H54 (cell line): ENCODE measurements around the gene RGS19.

Experiments used
- DNase-seq: peaks from one replicate; pipeline ENCODE4 v3.0.0; 2011; ENCODE audit warnings: low spot score, mixed read lengths; ENCODE audit not compliant: insufficient read length
- FAIRE-seq: peaks from 3 replicates; lab custom pipeline; 2011; peaks lifted over from hg19 to GRCh38; lab: Jason Lieb, UNC
- POLR2A ChIP-seq: IDR thresholded peaks from 2 replicates; pipeline ENCODE4 v1.6.1; 2011; ENCODE audit warnings: low read depth, mild to moderate bottlenecking, low read length

RGS19 gene

DNA sequence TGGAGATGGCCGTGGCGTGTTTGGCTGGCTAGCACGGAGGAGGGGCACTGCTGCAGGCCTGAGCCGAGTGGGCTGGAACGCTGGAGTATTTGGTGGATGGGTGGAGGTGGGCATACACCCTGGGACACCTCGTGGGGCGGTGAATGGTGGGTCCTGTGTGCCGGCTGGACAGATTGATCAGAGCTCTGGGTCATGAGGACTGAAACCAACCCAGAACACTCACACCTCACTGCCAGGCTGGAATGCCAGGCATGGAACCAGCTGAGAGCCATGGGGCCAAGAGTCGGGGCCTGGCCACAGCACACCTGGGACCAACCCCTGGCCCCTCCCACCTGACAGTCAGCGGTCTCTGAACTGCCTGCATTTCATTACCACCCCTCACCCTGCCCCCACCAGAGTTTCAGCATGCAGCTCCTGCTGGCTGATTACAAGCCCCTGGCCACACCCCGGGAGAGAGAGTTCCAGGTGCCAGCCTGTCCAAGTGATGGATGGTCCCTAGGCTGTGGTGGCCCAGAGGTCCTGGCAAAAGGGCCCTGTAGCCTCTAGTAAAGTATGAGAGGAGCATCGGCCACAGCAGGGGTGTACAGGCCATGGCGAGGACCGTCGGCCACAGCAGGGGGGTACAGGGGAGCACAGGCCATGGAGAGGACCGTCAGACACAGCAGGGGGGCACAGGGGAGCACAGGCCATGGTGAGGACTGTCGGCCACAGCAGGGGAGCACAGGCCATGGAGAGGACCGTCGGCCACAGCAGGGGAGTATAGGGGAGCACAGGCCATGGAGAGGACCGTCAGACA, 24.8 kb upstream of the RGS19 start:
- FAIRE-seq, result no peak
- no peak for DNase-seq
- TF ChIP-seq POLR2A, result no peak

DNA sequence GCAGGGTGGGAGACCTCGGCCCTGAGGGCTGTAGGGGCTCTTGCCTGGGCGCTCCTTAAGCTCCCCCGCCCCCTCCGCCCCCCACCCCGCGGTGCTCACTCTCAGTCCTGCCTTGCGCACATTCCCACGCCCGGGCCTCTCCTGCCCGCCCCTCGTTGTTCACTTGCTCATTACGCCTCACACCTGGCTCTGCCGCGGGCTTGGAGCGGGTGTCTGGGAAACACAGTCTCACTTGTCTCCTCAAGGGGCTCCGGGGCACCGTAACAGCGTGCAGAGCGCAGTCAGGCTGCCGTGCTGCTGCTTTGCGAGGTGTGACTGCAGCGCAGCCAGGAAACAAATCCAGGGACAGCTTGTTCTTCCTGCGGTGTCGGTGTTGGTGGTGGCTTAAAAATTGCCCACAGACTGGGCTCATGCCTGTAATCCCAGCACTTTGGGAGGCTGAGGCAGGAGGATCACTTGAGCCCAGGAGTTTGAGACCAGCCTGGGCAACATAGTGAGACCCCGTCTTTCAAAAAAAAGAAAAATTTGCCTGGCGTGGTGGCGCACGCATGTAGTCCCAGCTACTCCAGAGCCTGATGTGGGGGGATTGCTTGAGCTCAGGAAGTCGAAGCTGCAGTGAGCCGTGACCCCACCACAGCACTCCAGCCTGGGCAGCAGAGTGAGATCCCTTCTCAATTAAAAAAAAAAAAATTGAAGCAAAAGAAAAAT, 23.5 kb upstream of the RGS19 start:
- TF ChIP-seq POLR2A, result no peak
- DNase-seq (no peak), FAIRE-seq (no peak)

GRCh38 chr20:64101731-64102621, 22.7 kb upstream of the RGS19 start:
- FAIRE-seq, result no peak
- peak; percentile 72 for DNase-seq
- TF ChIP-seq POLR2A, result no peak

GRCh38 chr20:64100946-64101688, 21.8 kb upstream of the RGS19 start:
- no peak for TF ChIP-seq POLR2A
- FAIRE-seq (no peak), DNase-seq (no peak)

GRCh38 chr20:64100566-64100888, 21.2 kb upstream of the RGS19 start:
- TF ChIP-seq POLR2A, result no peak
- DNase-seq, result no peak
- FAIRE-seq, result no peak

GRCh38 chr20:64099880-64100565, 20.7 kb upstream of the RGS19 start:
- no peak for FAIRE-seq
- no peak for TF ChIP-seq POLR2A
- no peak for DNase-seq

- FAIRE-seq (no peak), DNase-seq (no peak)
- no peak for TF ChIP-seq POLR2A
These were observed 19.9 kb upstream of the RGS19 start for GRCh38 chr20:64099086-64099786.

DNA sequence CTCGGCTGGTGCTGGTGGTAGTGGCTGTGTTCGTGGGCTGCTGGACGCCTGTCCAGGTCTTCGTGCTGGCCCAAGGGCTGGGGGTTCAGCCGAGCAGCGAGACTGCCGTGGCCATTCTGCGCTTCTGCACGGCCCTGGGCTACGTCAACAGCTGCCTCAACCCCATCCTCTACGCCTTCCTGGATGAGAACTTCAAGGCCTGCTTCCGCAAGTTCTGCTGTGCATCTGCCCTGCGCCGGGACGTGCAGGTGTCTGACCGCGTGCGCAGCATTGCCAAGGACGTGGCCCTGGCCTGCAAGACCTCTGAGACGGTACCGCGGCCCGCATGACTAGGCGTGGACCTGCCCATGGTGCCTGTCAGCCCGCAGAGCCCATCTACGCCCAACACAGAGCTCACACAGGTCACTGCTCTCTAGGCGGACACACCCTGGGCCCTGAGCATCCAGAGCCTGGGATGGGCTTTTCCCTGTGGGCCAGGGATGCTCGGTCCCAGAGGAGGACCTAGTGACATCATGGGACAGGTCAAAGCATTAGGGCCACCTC, 19.2 kb upstream of the RGS19 start:
- DNase-seq (no peak), FAIRE-seq (no peak)
- no peak for TF ChIP-seq POLR2A

DNA sequence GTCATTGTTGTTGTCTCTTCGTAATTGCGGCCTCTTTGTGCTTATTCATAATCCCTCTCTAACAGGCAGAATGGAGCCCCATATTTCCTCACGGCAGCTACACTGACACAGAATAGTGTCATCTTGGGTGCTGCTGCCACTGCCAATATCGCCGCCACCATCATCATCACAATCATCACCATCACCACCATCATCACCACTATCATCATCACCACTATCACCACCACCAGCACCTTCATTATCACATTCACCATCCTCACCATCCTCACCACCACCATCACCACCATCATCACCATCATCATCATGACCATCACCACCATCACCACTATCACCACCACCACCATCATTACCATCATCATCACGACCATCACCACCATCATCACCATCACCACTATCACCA, 17.2 kb upstream of the RGS19 start:
- DNase-seq, result no peak
- no peak for TF ChIP-seq POLR2A
- FAIRE-seq, result no peak

GRCh38 chr20:64095927-64096326, 16.6 kb upstream of the RGS19 start:
- no peak for DNase-seq
- TF ChIP-seq POLR2A, result no peak
- FAIRE-seq, result no peak

DNA sequence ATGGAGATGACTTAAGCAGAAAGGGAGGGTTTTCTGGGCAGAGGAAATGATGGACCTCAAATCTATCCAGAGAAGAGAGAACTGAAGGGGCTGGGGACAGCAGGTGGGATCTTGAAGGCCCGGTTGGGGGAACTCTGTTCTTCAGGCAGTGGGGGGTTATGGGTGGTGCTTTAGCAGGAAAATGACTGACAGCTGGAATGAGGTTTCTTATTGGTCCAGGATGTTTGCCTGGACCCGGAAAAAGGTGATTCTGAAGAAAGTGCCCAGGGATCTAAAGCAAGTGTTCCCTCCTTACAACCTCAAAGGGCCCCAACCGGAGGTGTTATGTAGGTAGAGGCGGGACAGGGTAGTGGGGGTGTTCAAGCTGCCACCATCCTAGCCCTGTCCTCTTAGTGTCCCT, 16.1 kb upstream of the RGS19 start:
- FAIRE-seq (no peak), DNase-seq (no peak)
- TF ChIP-seq POLR2A, result no peak

DNA sequence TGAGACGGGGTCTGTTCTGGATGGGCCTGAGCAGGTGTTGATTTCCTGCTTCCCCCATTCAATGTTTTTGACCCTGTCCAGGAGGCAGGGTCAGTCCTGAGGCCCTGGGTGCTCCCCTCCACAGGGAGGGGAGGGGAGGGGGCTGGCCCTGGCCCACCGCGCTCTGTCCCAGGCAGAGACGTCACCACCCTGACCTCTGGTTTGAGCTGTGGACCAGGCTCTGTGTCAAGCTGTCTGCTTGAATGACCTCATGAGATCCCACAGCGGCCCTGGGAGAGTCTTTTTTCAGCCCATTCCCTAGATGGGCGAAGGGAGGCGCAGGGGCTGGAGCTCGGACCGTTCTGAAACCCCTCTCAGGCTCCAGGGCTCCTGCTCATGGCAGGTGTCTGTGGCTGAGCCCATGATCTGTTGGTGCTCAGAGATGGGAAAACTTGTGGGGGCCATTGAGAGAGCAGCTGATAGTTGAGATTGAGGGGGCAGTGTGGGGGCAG, 13.7 kb upstream of the RGS19 start:
- FAIRE-seq (no peak), DNase-seq (no peak)
- TF ChIP-seq POLR2A, result no peak
